Suprapubic skin (tissue), 4 donors: ENCODE measurements around the gene FAM98B.

Source experiments
- CTCF ChIP-seq, 2 donors: fragments of 200-600 bp in 1 of 2; fragments of 450-650 bp in 1 of 2; sonication (generic) in 1 of 2; IDR thresholded peaks; one replicate each; pipeline ENCODE4 v1.5.1; 2016 to 2019; ENCODE audit warnings: antibody characterized with exemption in 2 of 2, mild to moderate bottlenecking in 1 of 2, moderate library complexity in 1 of 2
- POLR2A ChIP-seq, 2 donors: fragments of 450-650 bp; IDR thresholded peaks; one replicate each; pipeline ENCODE4 v1.6.1; 2017; ENCODE audit warnings: antibody characterized with exemption in 2 of 2, mild to moderate bottlenecking in 2 of 2, moderate library complexity in 2 of 2
- POLR2AphosphoS5 ChIP-seq, 3 donors: sonication (generic); formaldehyde crosslinking; IDR thresholded peaks; one replicate each; pipeline ENCODE4 v1.6.1; 2017; ENCODE audit warnings: antibody characterized with exemption in 3 of 3

- TF ChIP-seq POLR2A (IDR thresholded peaks at IDR 0.05): no peak
- TF ChIP-seq POLR2AphosphoS5 (IDR thresholded peaks at IDR 0.05): no peak
- TF ChIP-seq CTCF (IDR thresholded peaks at IDR 0.05): no peak
Measured at GRCh38 chr15:38477637-38478036, 23.7 kb downstream of the FAM98B start.
